GM12878 (cell line): ENCODE results near the gene MAL. TPM values are rescaled to one million over a fixed set of nuclear protein-coding genes. Genes with fewer than 3 reads are reported as not detected.

Source experiments
- ATAC-seq: fragments of 200-7000 bp; cut with Tn5 transposase; 3 replicates; pipeline ENCODE4 v1.9.1; 2020; ENCODE audit warnings: mild to moderate bottlenecking, moderate library complexity
- BruUV-seq: library from RNA; stranded (reverse); fragments of 400-500 nt; replicated peaks from 2 replicates; lab custom pipeline; 2021; lab: Mats Ljungman, UMichigan
- CTCF ChIA-PET: fragments of 300-600 bp; sonication (Branson Sonifier 250); formaldehyde crosslinking; extraction: SDS; loops from one replicate; lab custom pipeline; 2021; ENCODE audit warnings: inconsistent platforms; lab: Yijun Ruan, JAX
- POLR2A ChIA-PET: fragments of 350-600 bp; formaldehyde crosslinking; extraction: SDS; loops from one replicate; lab custom pipeline; 2021; ENCODE audit warnings: inconsistent platforms; lab: Charles Lee
- RAD21 ChIA-PET: fragments of 300-600 bp; sonication (Branson Sonifier 250); formaldehyde crosslinking; loops from one replicate; lab custom pipeline; 2023; ENCODE audit warnings: antibody characterized with exemption; ENCODE audit not compliant: unreplicated experiment; lab: Charles Lee
- SMC1A ChIA-PET: fragments of 300-600 bp; sonication (Branson Sonifier 250); formaldehyde crosslinking; loops from one replicate; lab custom pipeline; 2023; ENCODE audit not compliant: unreplicated experiment, uncharacterized antibody; lab: Charles Lee
- DNase-seq: peaks from one replicate; pipeline ENCODE4 v3.0.0-alpha.2; 2011; ENCODE audit warnings: low read depth, low spot score
- FAIRE-seq: peaks from 3 replicates; lab custom pipeline; 2011; peaks lifted over from hg19 to GRCh38; lab: Jason Lieb, UNC
- H2AFZ ChIP-seq: 2 replicates; pipeline ENCODE4 v1.6.0; 2011; ENCODE audit warnings: low read depth, low read length, control low read depth; ENCODE audit not compliant: control insufficient read depth
- H3K27ac ChIP-seq: 2 replicates; pipeline ENCODE4 v1.5.1; 2011; ENCODE audit warnings: control low read depth; ENCODE audit not compliant: control insufficient read depth, insufficient read depth
- H3K27me3 ChIP-seq, 2 experiments: replicated peaks in 1 of 2; 2 replicates each; pipeline versions ENCODE4 v1.6.0 to v1.6.1; 2011; ENCODE audit warnings: low read length in 1 of 2; ENCODE audit not compliant: control insufficient read depth in 2 of 2, insufficient read depth in 2 of 2
- H3K36me3 ChIP-seq, 2 experiments: 2 replicates each; pipeline ENCODE4 v1.5.1; 2011; ENCODE audit warnings: low read length in 1 of 2; ENCODE audit not compliant: control insufficient read depth in 2 of 2, insufficient read depth in 2 of 2
- H3K4me1 ChIP-seq: 2 replicates; pipeline ENCODE4 v1.6.1; 2011; ENCODE audit warnings: mild to moderate bottlenecking, low read length, moderate library complexity, mixed read lengths; ENCODE audit not compliant: control insufficient read depth, insufficient read depth
- H3K4me2 ChIP-seq: 2 replicates; pipeline ENCODE4 v1.6.0; 2011; ENCODE audit warnings: control low read depth; ENCODE audit not compliant: control insufficient read depth, insufficient read depth
- H3K4me3 ChIP-seq: fragments of 200-600 bp; sonication (generic); 2 replicates; pipeline ENCODE4 v1.5.1; 2016
- H3K79me2 ChIP-seq: 2 replicates; pipeline ENCODE4 v1.6.0; 2011; ENCODE audit warnings: low read length; ENCODE audit not compliant: control insufficient read depth, insufficient read depth
- H3K9ac ChIP-seq: 2 replicates; pipeline ENCODE4 v1.8.0; 2011; ENCODE audit warnings: low read length, control low read depth, mixed read lengths; ENCODE audit not compliant: control insufficient read depth, insufficient read depth
- H3K9me3 ChIP-seq: replicated peaks from 3 replicates; pipeline ENCODE4 v1.5.1; 2011; ENCODE audit warnings: mild to moderate bottlenecking, low read length; ENCODE audit not compliant: control insufficient read depth, insufficient read depth
- H4K20me1 ChIP-seq: 2 replicates; pipeline ENCODE4 v1.6.0; 2011; ENCODE audit not compliant: control insufficient read depth, insufficient read depth
- ASH2L ChIP-seq: fragments of 300-600, 200-600 bp; sonication (generic); IDR thresholded peaks from 2 replicates; pipeline ENCODE4 v1.6.1; 2017; ENCODE audit warnings: low read depth, mild to moderate bottlenecking, borderline replicate concordance
- ATF2 ChIP-seq: IDR thresholded peaks from 2 replicates; pipeline ENCODE4 v1.6.1; 2012; ENCODE audit warnings: low read length, inconsistent platforms
- BMI1 ChIP-seq: fragments of 450-650 bp; IDR thresholded peaks from 2 replicates; pipeline ENCODE4 v1.6.1; 2016; ENCODE audit warnings: mild to moderate bottlenecking, moderate library complexity, borderline replicate concordance
- CEBPB ChIP-seq, 2 experiments: fragments of 150-350 bp in 1 of 2; IDR thresholded peaks; 2 replicates each; pipeline ENCODE4 v1.6.1; 2012 to 2014; ENCODE audit warnings: low read depth in 2 of 2, low read length in 2 of 2, borderline replicate concordance in 1 of 2, inconsistent platforms in 1 of 2
- DPF2 ChIP-seq: fragments of 450-650 bp; IDR thresholded peaks from 2 replicates; pipeline ENCODE4 v1.6.1; 2017; ENCODE audit warnings: mild to moderate bottlenecking
- E2F4 ChIP-seq: IDR thresholded peaks from 2 replicates; pipeline ENCODE4 v1.6.1; 2012; ENCODE audit warnings: low read depth, low read length, improper control_type of control experiment
- IKZF1 ChIP-seq: fragments of 450-650 bp; conservative IDR thresholded peaks from 2 replicates; pipeline ENCODE4 v1.6.1; 2017; ENCODE audit warnings: antibody characterized with exemption, mild to moderate bottlenecking
- IRF5 ChIP-seq: fragments of 450-650 bp; IDR thresholded peaks from 2 replicates; pipeline ENCODE4 v1.6.1; 2017; ENCODE audit warnings: borderline replicate concordance
- MEF2A ChIP-seq: IDR thresholded peaks from 2 replicates; pipeline ENCODE4 v1.6.1; 2011; ENCODE audit warnings: low read depth, mild to moderate bottlenecking, low read length, moderate library complexity; ENCODE audit not compliant: insufficient read depth
- MYB ChIP-seq: fragments of 150-350 bp; IDR thresholded peaks from 2 replicates; pipeline ENCODE4 v1.6.1; 2014; ENCODE audit warnings: mild to moderate bottlenecking, low read depth, low read length, borderline replicate concordance
- NR2C2 ChIP-seq: IDR thresholded peaks from 2 replicates; pipeline ENCODE4 v1.6.1; 2011; ENCODE audit warnings: borderline replicate concordance, low read depth; ENCODE audit not compliant: control insufficient read depth, insufficient read length
- RCOR1 ChIP-seq: conservative IDR thresholded peaks from 2 replicates; pipeline ENCODE4 v1.6.1; 2012; ENCODE audit warnings: low read depth, low read length, improper control_type of control experiment
- RUNX3 ChIP-seq: IDR thresholded peaks from 2 replicates; pipeline ENCODE4 v1.6.1; 2012; ENCODE audit warnings: low read length, inconsistent platforms
- TCF7 ChIP-seq: IDR thresholded peaks from 2 replicates; pipeline ENCODE4 v1.6.1; 2014; ENCODE audit warnings: antibody characterized with exemption, borderline replicate concordance
- ZBED1 ChIP-seq: IDR thresholded peaks from 2 replicates; pipeline ENCODE4 v1.6.1; 2016; ENCODE audit warnings: borderline replicate concordance
- WGBS: methylation state at CpG from one replicate; pipeline ENCODE4 v1.1.6; 2016; ENCODE audit warnings: low lambda C conversion rate; ENCODE audit not compliant: insufficient replicate concordance, insufficient coverage; ENCODE audit errors: missing lambda C conversion rate; 5-methylcytosine and 5-hydroxymethylcytosine counted together
- in situ Hi-C: fragments of 300-500 bp; cut with MboI; formaldehyde crosslinking; loops from 9 replicates; pipeline ENCODE4 v1.14.3; 2018; ENCODE audit warnings: mixed read lengths
- intact Hi-C: fragments of 100-400 bp; cut with micrococcal nuclease; formaldehyde crosslinking; loops from one replicate; pipeline ENCODE4 v1.14.2; 2022; ENCODE audit not compliant: unreplicated experiment
- polyA plus RNA-seq, 11 experiments: library from polyadenylated mRNA; depleted of rRNA in 4 of 11; unstranded in 6 of 11; stranded (reverse) in 5 of 11; fragments of >200 nt; fragmentation: Nextera tagmentation in 4 of 11; fragmentation: Illumina TruSeq in 1 of 11; extraction: Ambion mirVana in 4 of 11; extraction: Trizol in 1 of 11; gene quantifications; 1 replicate in 1 of 11; 2 replicates in 10 of 11; pipeline versions ENCODE4 v1.2.1 to v1.2.3, GENCODE V29; 2011 to 2016; ENCODE audit warnings: inconsistent platforms in 2 of 11, missing spikeins in 2 of 11, low read depth in 1 of 11
- total RNA-seq, 4 experiments: library from RNA; depleted of rRNA in 3 of 4; stranded (reverse); fragments of >200 nt in 3 of 4; fragmentation: Illumina TruSeq in 1 of 4; extraction: Trizol in 1 of 4; gene quantifications; 2 replicates each; pipeline versions ENCODE4 v1.2.1 to v1.2.3, GENCODE V29; 2013 to 2021

Gene MAL
- total and polyA plus RNA-seq, 10 of the 15 experiments (the other 5 are each of a cell fraction or from before 2014, with no cell fraction given) = 1.3 to 4.5 (median 1.7) TPM

GRCh38 chr2:95061119-95061512 lies 35.6 kb downstream of the MAL start:
- Histone ChIP-seq H3K4me2 (no peak overlapping the region), H3K79me2 (no peaks in the 10 kb centered on the region), H3K4me3 (no peak overlapping the region), H2AFZ (no peak overlapping the region), H3K27me3 (no peaks in the 10 kb centered on the region), H3K36me3 (no peaks in the 10 kb centered on the region), H3K27ac (no peak overlapping the region), H3K4me1 (peaks cover 27% of the 10 kb centered on the region), H3K9me3 (no peaks in the 10 kb centered on the region), H3K9ac (no peak overlapping the region), H4K20me1 (no peaks in the 10 kb centered on the region)
- no peak for ATAC-seq
- no peak for DNase-seq
- POLR2A ChIA-PET = no interaction called here
- BruUV-seq = no TSS peak
- in situ Hi-C loops = no loop called here
- WGBS = 47% methylated on average over 1 of the region's 1 CpG
- CTCF ChIA-PET = interaction anchor here (1.2 to 9.1 kb wide), 3 partner anchors 8 to 39 kb away, joined by 6 to 154 read pairs (median 37); no protein-coding TSS in a partner anchor
- intact Hi-C loops = no loop called here
- SMC1A ChIA-PET = interaction anchor here (4.5 kb wide), 1 partner anchor 19 kb away, joined by 44 read pairs; no protein-coding TSS in a partner anchor
- RAD21 ChIA-PET = interaction anchor here (1.6 kb wide), 1 partner anchor 18 kb away, joined by 4 read pairs; no protein-coding TSS in a partner anchor
- no peak for FAIRE-seq
- TF ChIP-seq DPF2 = no peak
- TF ChIP-seq ATF2 = no peak
- TF ChIP-seq E2F4 = no peak
- TF ChIP-seq RUNX3 = no peak
- TF ChIP-seq ASH2L = no peak
- no peak for TF ChIP-seq CEBPB (IDR thresholded peaks at IDR 0.05; ENCODE audit: borderline replicate concordance in 1 of 2, low read depth in 2 of 2, low read length in 2 of 2)
- TF ChIP-seq RCOR1 = no peak
- no peak for TF ChIP-seq IKZF1
- no peak for TF ChIP-seq MEF2A
- TF ChIP-seq BMI1 = no peak
- TF ChIP-seq ZBED1 = no peak
- TF ChIP-seq NR2C2 = no peak
- no peak for TF ChIP-seq IRF5
- no peak for TF ChIP-seq MYB
- TF ChIP-seq TCF7 = no peak
- TF ChIP-seq, all 136 proteins: peak for 0
